HUES48 (cell line): ENCODE results near the gene MARCHF11.

Experiments
- H3K27ac ChIP-seq: one replicate; pipeline ENCODE4 v1.7.0; 2013; ENCODE audit warnings: low read depth, low read length, inconsistent platforms
- H3K27me3 ChIP-seq: 2 replicates; pipeline ENCODE4 v1.6.1; 2013; ENCODE audit warnings: mild to moderate bottlenecking, low read length; ENCODE audit not compliant: control insufficient read depth, insufficient read depth
- H3K36me3 ChIP-seq: 2 replicates; pipeline ENCODE4 v1.6.1; 2013; ENCODE audit warnings: low read length; ENCODE audit not compliant: control insufficient read depth, insufficient read depth
- H3K4me1 ChIP-seq: 2 replicates; pipeline ENCODE4 v1.6.1; 2013; ENCODE audit warnings: mild to moderate bottlenecking, low read length; ENCODE audit not compliant: control insufficient read depth, insufficient read depth
- H3K4me3 ChIP-seq: 2 replicates; pipeline ENCODE4 v1.5.1; 2013; ENCODE audit warnings: mild to moderate bottlenecking, low read depth, low read length
- H3K9ac ChIP-seq: 2 replicates; pipeline ENCODE4 v1.6.1; 2013; ENCODE audit warnings: mild to moderate bottlenecking, low read depth, low read length, moderate library complexity
- H3K9me3 ChIP-seq: 2 replicates; pipeline ENCODE4 v1.6.1; 2013; ENCODE audit warnings: low read length; ENCODE audit not compliant: control insufficient read depth, insufficient read depth

The MARCHF11 gene

GRCh38 chr5:16028708-16029107 is 150.9 kb downstream of the MARCHF11 start:
- Histone ChIP-seq H3K27me3 (no peaks in the 10 kb centered on the region), H3K9me3 (no peaks in the 10 kb centered on the region), H3K4me1 (no peaks in the 10 kb centered on the region), H3K36me3 (no peaks in the 10 kb centered on the region), H3K9ac (no peak overlapping the region), H3K27ac (no peak overlapping the region), H3K4me3 (no peak overlapping the region)

- H3K4me3 ChIP-seq, result no peak overlapping the region
- H3K36me3 ChIP-seq, result no peaks in the 10 kb centered on the region
- H3K9me3 ChIP-seq, result no peaks in the 10 kb centered on the region
- no peaks in the 10 kb centered on the region for H3K4me1 ChIP-seq
- no peak overlapping the region for H3K27ac ChIP-seq
- no peak overlapping the region for H3K9ac ChIP-seq
- H3K27me3 ChIP-seq, result no peaks in the 10 kb centered on the region
Observed at GRCh38 chr5:16025681-16026080, 153.9 kb downstream of the MARCHF11 start.

- Histone ChIP-seq H3K9ac (no peak overlapping the region), H3K9me3 (no peaks in the 10 kb centered on the region), H3K4me1 (no peaks in the 10 kb centered on the region), H3K27ac (no peak overlapping the region), H3K36me3 (no peaks in the 10 kb centered on the region), H3K27me3 (no peaks in the 10 kb centered on the region), H3K4me3 (no peak overlapping the region)
Observed at GRCh38 chr5:16018970-16019369, 160.6 kb downstream of the MARCHF11 start.

GRCh38 chr5:16017720-16018119 is 161.9 kb downstream of the MARCHF11 start:
- H3K4me3 ChIP-seq, result no peak overlapping the region
- H3K4me1 ChIP-seq, result no peaks in the 10 kb centered on the region
- H3K27ac ChIP-seq, result no peak overlapping the region
- no peaks in the 10 kb centered on the region for H3K36me3 ChIP-seq
- H3K9ac ChIP-seq, result no peak overlapping the region
- H3K9me3 ChIP-seq, result no peaks in the 10 kb centered on the region
- no peaks in the 10 kb centered on the region for H3K27me3 ChIP-seq
